ENCODE results near the gene VPS13D.

The VPS13D gene

DNA sequence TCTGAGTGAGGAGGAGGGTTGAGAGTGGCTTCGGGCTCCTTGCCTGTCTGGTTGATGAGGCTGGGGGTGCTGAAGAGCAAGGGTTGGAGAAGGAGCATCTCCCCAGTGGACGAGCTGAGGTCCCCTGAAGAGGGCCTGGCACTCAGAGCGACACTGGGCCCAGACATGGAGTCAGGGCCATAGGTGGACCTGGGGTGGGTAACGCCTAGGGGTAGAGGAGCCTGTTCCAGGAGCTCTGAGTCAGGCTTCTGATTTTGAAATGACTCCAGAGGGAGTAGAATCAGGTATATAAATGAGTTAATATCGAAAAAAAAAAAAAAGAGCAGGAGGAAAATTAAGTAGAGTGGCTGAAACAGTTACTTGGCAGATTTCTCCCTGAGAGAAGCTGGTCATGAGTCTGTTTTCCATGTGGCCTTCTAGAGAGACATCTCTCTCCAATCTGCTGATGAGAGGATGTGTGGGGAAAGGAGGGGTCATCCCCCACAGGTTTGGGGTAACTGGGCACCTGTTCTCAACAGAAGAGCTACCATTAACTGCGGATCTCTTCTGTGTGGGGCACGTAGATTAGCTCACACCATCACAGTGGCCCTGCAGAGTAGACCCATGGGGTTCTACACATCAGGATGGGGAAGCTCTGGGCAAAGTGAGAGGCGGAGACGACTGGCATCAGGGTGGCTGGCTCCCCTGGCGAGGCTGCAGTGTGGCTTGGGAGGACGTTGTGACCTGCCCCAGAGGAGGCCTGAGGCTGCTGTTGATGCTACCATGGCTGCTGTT lies 272.7 kb downstream of the VPS13D start:
- TF ChIP-seq, protein P1, sequence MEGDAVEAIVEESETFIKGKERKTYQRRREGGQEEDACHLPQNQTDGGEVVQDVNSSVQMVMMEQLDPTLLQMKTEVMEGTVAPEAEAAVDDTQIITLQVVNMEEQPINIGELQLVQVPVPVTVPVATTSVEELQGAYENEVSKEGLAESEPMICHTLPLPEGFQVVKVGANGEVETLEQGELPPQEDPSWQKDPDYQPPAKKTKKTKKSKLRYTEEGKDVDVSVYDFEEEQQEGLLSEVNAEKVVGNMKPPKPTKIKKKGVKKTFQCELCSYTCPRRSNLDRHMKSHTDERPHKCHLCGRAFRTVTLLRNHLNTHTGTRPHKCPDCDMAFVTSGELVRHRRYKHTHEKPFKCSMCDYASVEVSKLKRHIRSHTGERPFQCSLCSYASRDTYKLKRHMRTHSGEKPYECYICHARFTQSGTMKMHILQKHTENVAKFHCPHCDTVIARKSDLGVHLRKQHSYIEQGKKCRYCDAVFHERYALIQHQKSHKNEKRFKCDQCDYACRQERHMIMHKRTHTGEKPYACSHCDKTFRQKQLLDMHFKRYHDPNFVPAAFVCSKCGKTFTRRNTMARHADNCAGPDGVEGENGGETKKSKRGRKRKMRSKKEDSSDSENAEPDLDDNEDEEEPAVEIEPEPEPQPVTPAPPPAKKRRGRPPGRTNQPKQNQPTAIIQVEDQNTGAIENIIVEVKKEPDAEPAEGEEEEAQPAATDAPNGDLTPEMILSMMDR (IDR thresholded peaks at IDR 0.05; ENCODE audit: low read depth, low read length), result no peak
- no peak for TF ChIP-seq POLR2A (IDR thresholded peaks at IDR 0.05; ENCODE audit: extremely low read depth, insufficient read length)
- TF ChIP-seq MYC (IDR thresholded peaks at IDR 0.05; ENCODE audit: low read depth, low read length), result no peak
- TF ChIP-seq, protein P2, sequence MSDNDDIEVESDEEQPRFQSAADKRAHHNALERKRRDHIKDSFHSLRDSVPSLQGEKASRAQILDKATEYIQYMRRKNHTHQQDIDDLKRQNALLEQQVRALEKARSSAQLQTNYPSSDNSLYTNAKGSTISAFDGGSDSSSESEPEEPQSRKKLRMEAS (IDR thresholded peaks at IDR 0.05; ENCODE audit: low read depth, low read length), result no peak
- DNase-seq (ENCODE audit: low read depth), result no peak
- H3K4me3 ChIP-seq (ENCODE audit: low read depth, low read length), result no peak overlapping the region

DNA sequence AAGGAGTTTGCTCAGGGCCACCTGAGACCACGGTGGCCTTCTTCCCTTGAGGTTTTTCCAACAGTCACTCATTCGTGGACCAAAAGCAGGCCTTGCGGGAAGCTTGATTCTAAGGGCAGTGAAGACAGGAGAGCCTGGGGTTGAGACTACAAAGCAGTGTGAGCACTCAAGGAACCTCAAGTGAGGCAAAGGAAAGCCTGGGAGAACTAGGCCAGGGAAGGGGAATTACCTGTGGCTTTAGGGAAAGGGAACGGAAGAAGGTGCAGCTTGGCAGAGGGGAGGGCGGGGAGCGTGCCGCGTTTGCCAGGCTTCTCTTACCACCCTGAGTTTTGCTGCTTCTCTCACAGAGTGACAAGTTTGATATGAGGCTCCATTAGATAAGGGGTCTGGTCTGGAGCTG lies 273.9 kb downstream of the VPS13D start:
- DNase-seq (ENCODE audit: low read depth), result no peak
- TF ChIP-seq POLR2A (IDR thresholded peaks at IDR 0.05; ENCODE audit: extremely low read depth, insufficient read length), result no peak
- TF ChIP-seq, protein P1 (IDR thresholded peaks at IDR 0.05; ENCODE audit: low read depth, low read length), result no peak
- TF ChIP-seq MYC (IDR thresholded peaks at IDR 0.05; ENCODE audit: low read depth, low read length), result no peak
- TF ChIP-seq, protein P2 (IDR thresholded peaks at IDR 0.05; ENCODE audit: low read depth, low read length), result no peak
- no peak overlapping the region for H3K4me3 ChIP-seq (ENCODE audit: low read depth, low read length)

DNA sequence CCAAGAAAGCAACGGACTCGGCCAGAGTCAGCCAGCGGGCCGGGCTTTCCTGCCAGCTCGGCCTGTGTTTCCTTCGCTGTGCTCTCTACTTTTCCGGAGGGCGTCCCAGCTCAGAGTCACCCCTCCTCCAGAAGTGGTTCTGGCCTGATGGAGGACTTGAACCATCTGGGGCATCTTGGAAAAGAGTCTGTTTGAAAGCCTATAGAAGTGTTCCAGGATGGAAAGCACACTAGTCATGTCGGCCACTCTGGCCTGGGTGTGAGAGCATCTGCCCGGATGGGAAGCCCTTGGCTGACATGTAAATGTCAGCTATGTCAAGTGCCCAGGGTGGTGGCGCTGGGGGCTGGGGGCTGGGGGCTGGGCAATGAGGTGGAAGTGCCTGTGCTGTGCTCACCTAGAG lies 274.8 kb downstream of the VPS13D start:
- no peak overlapping the region for H3K4me3 ChIP-seq (ENCODE audit: low read depth, low read length)
- DNase-seq (ENCODE audit: low read depth), result no peak
- TF ChIP-seq POLR2A (IDR thresholded peaks at IDR 0.05; ENCODE audit: extremely low read depth, insufficient read length) (no peak), MYC (IDR thresholded peaks at IDR 0.05; ENCODE audit: low read depth, low read length) (no peak)
- TF ChIP-seq, protein P1 (IDR thresholded peaks at IDR 0.05; ENCODE audit: low read depth, low read length), result no peak
- TF ChIP-seq, protein P2 (IDR thresholded peaks at IDR 0.05; ENCODE audit: low read depth, low read length), result no peak

DNA sequence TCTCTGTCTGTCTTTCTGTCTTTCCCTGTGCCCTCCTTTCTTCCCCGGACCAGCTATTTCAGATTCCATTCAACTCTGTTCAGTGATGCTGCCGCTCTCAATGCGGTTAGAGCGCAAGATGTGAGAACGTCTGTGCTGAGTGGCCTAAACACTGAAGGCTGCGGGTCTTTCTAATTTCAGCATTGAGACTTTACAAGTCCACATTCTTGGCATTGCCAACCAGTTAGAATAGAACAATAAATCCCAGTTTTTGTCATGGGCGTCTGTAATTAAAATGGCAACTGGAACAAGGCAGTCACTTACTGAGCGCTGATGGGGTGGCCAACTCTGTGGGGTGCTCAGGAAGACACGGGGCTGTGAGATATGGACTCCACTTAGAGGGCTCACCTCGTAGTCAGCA lies 275.4 kb downstream of the VPS13D start:
- no peak overlapping the region for H3K4me3 ChIP-seq (ENCODE audit: low read depth, low read length)
- TF ChIP-seq, protein P2 (IDR thresholded peaks at IDR 0.05; ENCODE audit: low read depth, low read length), result no peak
- TF ChIP-seq, protein P1 (IDR thresholded peaks at IDR 0.05; ENCODE audit: low read depth, low read length), result no peak
- TF ChIP-seq MYC (IDR thresholded peaks at IDR 0.05; ENCODE audit: low read depth, low read length), result no peak
- TF ChIP-seq POLR2A (IDR thresholded peaks at IDR 0.05; ENCODE audit: extremely low read depth, insufficient read length), result no peak
- DNase-seq (ENCODE audit: low read depth), result no peak

DNA sequence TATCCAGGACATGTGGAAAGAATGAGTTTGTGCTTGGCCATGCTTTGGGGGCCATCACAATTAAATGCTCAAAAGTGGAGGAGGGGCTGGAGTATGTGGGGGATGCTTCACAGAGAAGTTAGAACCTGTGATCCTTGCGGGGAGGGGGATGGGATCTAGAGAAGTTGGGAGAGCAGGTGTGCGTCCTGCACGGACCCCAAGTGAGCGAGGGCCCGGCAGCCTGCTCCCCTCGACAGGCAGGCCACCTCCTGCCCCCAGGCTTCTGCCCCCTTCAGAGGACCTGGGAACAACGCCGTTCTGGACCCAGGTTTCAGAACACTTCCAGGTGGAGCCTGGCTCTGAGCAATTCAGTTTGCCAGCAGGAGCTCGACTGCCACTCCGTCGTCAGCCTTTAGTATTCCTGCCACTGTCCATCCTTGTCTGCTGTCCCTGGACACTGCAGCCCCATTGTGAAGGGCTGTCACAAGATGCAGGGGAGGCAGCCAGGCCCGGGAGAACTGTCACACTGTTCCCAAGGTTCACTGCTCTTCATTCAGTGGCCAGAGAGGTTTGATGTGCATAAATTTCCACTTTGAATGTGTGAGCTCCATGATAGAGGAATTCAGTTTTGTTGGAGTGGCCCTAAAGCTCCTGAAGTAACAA lies 275.9 kb downstream of the VPS13D start:
- TF ChIP-seq, protein P2 (IDR thresholded peaks at IDR 0.05; ENCODE audit: low read depth, low read length), result no peak
- TF ChIP-seq, protein P1 (IDR thresholded peaks at IDR 0.05; ENCODE audit: low read depth, low read length), result no peak
- no peak overlapping the region for H3K4me3 ChIP-seq (ENCODE audit: low read depth, low read length)

More for the DNA sequence above, 275.9 kb downstream of the VPS13D start:
- no peak for DNase-seq (ENCODE audit: low read depth)
